CD4-positive, alpha-beta T cell treated with Interleukin-4 for 4 hours (primary cell): ENCODE results near the gene TMEM181.
"Not testable (repeated sequence)": the region's sequence is repeated elsewhere in the genome, so short reads cannot be mapped to it uniquely, and the experiment has no call there.

Source experiments
- DNase-seq: peaks from one replicate; pipeline ENCODE4 v3.0.0-alpha.2; 2020

TMEM181 gene

DNA sequence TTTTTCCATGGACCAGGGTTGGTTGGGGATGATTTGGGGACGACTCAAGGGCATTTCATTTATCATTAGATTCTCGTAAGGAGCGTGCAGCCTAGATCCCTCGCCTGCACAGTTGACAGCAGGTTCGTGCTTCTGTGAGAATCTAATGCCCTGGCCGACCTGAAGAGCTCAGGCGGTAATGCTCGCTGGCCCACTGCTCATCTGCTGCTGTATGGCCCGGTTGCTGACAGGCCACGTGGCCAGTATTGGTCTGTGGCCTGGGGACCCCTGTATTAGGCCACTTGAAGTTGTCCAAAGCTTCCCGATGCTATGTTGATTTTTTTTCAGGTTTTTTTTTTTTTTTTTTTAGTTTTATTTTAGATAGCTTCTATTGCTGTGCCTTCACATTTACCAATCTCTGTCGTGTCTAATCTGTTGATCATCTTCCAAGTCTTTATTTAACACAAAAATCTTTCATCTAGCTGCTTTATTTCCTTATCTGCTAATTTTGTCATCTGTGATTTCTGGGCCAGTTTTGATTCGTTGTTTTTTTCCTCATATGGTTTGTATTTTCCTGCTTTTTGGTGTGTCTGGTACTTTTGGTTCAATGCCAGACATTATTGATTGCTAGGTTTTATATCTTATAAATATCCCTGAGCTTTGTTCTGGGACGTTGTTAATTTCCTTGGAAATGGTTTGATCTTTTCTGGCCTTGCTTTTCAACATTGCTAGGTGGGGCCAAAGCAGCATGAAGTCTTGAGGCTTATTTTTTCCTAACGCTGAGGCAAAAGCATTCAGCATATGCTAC lies 43.6 kb downstream of the TMEM181 start:
- no peak for DNase-seq

DNA sequence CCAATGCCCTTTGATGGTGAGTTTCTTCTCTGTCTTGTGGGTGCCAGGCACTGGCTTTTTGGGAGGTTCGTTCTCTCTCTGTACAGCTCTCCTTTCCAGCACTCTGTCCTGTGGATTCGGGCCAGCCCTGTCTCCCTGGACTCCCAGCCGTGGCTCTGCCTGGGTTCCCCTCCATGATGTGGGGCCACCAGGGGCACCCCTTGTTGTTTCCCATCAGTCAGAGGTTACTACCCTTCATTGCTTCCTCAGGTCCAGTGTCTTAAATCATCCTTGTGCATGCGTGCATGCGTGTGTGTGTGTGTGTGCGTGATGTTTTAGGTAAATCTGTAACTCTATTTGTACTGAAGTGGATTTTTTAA lies 44.1 kb downstream of the TMEM181 start:
- no peak for DNase-seq

DNA sequence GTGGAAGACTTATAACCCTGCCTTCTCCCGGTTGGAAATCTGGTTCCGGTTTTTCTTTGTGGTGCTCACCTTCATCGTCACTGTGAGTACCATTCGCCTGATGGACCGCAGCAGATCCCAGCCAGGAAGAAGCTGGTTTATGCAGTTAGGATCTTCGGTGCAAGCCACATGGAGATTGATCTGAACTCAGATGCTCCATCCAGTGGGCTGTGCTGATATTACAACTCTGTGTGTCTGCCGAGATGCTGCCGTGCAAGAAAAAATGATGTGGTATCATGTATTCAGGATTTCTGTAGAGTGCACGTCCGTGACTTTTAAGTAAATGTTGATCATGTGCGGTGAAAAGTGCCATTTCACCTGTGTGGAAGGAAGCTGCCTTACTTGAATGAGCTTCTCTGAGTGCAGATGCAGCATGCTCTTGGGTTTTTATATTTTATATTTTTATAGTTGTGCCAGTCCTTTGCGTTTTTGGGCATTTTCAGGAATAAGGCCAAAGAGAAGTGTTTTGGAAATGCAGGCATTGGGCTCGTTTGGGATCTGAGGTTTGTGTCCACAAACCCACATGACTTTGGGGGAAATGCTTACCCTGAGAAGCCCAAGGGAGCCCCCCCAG lies 45.5 kb downstream of the TMEM181 start:
- DNase-seq, result peak; percentile 35

DNA sequence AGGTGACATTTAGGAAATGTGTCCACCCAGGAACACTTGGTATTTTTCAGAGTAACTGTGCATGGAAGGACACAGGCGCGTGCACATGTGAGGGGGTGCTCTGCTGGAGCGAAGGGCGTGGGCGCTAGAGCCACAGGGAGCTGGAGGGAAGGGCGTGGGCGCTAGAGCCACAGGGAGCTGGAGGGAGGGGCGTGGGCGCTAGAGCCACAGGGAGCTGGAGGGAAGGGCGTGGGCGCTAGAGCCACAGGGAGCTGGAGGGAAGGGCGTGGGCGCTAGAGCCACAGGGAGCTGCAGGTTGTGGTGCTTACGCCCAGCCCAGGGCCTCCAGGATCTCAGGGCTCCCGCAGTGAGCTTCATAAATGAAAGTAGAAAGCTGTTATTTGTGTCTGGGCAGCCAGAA lies 46.1 kb downstream of the TMEM181 start:
- DNase-seq, result not testable (repeated sequence)

DNA sequence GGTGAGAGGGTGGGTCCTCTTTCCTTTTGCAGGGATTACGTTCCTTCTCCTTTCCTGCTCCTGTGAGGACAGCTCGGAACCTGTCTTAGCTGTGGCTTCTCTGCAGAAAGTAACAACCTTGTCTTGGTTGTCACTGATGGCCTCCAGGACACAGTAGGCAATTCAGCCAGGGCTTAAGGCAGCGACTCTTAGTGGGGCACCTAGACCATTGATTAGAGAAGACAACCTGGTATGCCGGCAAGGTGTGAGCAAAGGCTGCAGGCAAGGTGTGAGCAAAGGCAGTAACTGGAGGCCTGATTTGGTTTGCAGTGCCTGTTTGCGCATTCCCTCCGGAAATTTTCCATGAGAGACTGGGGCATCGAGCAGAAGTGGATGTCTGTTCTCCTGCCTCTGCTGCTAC lies 47.0 kb downstream of the TMEM181 start:
- no peak for DNase-seq

DNA sequence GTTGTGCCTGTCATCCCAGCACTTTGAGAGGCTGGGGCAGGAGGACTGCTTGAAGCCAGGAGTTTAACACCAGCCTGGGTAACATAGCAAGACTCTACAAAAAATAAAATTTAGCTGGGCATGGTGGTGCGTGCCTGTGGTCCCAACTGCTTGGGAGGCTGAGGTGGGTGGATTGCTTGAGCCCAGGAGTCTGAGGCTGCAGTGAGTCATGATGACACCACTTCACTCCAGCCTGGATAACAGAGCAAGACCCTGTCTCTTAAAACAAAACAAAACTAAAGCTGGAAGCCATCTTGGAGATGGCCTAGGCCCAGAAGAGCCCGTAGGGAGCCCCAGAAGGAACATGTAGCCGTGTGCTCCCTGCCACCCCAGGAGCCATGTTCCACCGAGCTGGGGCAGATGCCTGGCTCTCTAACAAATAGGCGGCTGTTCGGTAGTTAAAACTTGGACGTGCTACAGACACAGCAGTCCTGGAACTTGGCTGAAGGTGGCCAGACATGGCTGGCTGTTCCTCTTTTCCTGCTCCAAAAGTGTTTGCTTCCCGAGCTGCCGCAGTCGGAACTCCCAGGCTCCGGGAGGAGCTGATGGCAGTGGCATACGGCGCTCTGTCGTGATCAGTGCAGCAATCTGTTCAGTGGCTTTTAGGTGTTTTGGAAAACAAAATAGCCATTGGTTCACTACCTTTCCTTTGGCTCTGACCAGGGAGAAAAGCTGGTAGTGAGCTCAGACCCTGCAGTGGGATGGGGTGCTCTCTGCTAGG lies 47.7 kb downstream of the TMEM181 start:
- no peak for DNase-seq

DNA sequence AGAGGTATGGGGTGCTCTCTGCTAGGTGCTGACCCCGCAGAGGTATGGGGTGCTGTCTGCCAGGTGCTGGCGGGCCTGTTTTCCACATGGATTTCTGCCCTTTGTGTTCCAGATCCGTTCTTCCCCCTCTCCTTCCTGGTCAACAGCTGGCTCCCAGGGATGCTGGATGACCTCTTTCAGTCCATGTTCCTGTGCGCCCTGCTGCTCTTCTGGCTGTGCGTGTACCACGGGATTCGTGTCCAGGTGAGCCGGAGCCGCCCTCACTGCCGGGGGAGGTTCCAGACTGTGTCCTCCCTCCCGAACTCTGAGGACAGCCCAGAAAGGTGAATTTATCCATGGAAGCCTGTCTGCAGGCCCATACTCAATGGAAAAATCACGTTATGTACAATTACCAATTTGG lies 48.3 kb downstream of the TMEM181 start:
- DNase-seq, result no peak

DNA sequence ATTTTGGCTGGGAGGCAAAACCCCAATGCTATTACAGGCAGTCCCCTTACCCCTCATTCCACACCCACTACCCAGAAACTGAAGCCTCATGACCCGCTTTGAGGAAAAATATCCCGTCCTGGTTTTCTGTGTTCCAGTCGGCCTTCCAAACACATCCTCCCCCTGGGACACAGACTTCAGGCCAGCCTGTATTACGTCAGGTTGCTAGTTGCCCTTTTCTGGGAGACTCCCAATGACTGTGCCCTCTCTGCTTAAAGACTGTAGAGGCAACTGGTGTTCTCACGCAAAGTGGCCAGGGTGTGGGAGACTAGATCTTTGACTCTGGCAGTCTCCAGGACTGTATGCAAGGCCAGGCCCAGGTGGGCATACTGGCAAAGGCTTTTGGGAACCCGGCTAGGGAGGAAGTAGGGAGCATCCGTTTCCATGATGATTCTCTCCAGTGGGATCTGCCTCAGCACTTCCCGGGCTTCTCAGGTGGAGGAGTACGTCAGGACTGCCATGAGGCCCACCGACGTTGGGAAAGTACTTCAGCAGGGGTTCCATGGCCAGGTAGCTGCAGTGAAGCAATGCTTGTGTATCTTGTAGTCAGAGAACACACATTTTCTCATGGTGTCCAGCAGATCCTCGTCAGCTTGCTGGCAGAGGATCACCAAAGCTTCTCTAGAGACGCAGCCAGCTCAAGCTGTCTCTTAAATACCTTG lies 49.7 kb downstream of the TMEM181 start:
- DNase-seq, result no peak

DNA sequence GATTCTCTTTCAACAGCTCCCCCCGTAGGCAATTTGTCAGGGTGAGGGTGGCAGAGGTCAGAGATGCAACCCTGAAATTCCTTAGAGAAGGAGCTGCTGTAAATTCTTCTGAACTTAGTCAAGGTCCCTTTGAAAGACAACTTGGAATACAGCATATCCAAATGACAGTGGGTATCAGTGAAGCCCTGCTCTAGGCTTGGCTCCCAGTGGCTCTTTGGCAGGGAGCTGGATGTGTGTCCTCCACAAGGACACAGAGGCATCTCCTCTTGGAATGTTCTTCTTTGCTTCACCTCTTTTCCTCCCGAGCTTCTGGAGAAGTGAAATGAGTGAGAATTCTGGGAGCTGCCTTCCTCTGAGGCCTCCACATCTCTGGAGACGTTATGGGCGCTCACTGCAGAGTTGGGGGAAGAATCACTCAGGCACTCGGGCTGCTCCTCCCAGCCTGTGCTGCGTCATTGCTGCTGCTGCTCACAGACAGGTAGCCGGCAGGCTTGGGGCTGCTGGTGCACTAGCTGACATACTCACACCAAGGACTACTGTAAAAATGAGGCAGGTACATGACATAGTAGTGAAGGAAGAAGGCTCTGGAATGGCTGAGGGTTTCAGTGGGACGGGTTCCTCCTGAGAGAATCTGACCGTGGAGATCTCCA lies 50.6 kb downstream of the TMEM181 start:
- DNase-seq, result no peak

DNA sequence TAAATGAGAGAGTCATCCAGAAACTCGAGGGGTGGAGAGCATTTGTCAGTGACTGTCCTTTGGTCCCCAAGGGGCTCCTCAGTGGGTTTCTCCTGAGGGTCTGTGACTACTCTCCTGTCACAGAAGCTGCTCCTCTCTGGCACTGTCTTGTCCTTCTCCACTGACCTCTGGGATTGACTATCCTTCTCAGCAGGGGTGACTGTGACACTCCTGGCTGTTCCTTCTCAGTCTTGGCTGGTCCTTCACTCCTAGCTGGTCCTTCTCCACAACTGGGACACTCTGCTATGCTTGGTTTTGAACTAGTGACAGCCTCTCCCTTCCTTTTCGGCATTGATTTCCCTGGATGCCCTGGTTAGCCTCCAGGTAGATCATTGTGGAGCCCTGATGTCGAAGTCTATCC lies 51.1 kb downstream of the TMEM181 start:
- no peak for DNase-seq

DNA sequence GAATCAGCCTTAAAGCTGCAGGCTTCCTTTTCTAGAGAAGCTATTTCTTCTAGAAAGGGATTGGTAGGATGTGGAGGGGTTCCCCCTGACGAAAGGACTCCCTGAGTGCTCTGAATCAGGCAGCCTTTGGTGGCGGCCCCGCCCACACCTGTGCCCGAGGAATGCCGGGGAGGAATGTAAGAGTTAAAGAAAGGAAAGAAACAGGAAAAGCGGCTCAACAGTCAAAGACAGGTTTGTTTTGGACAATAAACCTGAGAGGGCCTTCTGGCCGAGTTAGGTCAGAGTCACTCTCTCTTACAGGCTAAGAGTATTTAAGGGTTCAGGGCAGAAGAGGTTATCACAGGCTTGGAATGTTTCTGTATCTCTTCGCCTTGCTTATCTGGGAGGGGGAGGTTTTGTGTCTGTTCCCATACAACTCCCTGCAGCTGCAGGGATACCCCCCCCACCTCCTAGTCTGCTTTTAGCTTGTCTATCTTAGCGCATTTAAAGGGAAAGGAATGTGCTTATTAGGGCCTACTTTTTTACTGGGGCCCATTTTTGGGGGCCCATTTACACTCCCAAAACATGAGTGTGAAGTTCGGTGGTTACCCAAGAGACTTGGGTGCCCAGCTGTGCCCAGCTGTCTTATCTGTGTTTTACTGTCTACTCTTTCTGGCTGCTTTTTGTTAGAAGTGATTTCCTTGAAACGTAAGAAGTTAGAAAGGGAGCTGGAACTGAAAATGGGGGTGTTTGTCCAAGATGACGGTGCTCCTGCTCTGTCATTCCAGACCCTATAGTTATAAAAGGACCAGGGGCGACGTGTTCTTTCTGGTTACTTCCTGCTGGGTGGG lies 51.9 kb downstream of the TMEM181 start:
- DNase-seq, result no peak

DNA sequence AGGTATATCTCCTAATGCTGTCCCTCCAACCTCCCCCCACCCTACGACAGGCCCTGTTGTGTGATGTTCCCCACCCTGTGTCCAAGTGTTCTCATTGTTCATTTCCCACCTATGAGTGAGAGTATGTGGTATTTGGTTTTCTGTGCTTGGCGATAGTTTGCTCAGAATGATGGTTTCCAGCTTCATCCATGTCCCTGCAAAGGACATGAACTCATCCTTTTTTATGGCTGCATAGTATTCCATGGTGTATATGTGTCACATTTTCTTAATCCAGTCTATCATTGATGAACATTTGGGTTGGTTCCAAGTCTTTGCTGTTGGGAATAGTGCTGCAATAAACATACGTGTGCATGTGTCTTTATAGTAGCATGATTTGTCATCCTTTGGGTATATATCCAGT lies 54.7 kb downstream of the TMEM181 start:
- not testable (repeated sequence) for DNase-seq

DNA sequence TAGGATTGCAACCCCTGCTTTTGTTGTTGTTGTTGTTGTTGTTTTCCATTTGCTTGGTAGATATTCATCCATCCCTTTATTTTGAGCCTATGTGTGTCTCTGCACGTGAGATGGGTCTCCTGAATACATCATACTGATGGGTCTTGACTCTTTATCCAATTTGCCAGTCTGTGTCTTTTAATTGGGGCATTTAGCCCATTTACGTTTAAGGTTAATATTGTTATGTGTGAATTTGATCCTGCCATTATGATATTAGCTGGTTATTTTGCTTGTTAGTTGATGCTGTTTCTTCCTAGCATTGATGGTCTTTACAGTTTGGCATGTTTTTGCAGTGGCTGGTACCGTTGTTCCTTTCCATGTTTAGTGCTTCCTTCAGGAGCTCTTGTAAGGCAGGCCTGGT lies 58.4 kb downstream of the TMEM181 start:
- DNase-seq, result not testable (repeated sequence)

DNA sequence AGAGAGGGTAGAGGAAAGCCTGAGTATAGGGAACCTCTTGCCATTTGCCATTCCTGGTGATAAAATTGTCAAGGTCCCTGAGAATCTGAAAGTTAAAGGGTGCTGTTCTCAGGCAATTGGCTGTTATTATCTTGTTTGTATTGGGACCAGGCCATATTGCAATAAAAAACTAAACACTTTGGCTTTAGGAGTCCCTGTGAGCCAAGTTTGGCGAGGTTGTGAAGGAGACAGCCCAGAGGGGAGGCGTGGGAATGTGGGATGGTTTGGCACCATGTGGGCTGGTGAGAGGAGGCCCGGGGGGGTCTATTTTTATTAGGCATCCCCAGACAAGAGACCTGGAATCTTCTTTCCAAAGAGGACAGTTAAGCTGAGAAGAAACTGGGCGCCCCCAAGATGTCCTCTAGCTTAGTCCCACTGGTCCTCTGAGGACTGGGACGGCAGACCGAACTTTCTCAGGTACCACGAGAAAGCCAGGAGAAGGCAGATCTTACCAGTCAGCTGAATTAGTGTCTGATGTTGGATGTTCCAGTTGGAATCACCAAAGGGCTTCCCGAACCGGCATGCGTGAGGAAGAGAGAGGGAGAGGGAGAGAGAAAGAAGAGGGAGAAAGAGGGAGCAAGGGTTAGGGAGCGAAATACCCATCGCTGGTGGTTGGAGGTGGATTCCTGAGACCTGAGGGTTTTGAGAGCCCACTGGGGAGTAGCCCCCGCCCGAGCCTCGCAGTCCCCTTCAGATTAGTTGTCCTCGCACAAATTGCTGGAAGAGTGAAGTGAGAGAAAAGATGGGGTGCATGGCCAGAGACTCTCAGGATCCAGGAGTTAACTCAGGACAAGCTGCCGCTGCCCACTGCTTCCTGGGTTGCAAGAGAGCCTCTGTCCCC lies 60.3 kb downstream of the TMEM181 start:
- no peak for DNase-seq

DNA sequence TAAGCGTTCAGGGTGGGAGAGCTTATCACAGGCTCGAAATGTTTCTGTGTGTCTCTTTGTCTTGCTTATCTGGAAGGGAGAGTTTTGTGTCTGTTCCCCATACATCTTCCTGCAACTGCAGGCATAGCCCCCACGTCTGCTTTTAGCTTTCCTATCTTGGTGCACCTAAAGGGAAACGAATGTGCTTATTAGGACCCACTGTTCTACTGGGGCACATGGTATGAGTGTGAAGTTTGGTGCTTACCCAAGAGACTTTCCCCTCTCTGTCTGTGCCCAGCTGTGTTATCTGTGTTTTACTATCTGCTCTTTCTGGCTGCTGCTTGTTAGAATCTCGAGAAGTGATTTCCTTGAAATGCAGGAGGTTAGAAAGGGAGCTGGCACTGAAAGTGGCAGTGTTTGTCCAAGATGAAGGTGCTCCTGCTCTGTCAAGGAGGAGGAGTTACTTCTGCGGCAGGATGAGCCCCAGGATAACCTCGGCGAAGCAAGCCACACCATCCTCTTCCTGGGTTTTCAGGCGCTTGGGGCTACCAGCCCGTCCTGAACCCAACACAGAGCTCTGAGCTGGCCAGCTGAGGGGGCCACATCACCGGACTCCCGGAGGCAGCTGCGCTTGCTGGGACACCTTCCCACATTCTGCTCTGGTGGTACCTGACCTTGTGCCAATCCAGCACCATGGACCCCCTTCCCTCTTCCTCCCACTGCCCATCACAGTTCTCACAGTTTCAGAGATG lies 61.2 kb downstream of the TMEM181 start:
- DNase-seq, result no peak

DNA sequence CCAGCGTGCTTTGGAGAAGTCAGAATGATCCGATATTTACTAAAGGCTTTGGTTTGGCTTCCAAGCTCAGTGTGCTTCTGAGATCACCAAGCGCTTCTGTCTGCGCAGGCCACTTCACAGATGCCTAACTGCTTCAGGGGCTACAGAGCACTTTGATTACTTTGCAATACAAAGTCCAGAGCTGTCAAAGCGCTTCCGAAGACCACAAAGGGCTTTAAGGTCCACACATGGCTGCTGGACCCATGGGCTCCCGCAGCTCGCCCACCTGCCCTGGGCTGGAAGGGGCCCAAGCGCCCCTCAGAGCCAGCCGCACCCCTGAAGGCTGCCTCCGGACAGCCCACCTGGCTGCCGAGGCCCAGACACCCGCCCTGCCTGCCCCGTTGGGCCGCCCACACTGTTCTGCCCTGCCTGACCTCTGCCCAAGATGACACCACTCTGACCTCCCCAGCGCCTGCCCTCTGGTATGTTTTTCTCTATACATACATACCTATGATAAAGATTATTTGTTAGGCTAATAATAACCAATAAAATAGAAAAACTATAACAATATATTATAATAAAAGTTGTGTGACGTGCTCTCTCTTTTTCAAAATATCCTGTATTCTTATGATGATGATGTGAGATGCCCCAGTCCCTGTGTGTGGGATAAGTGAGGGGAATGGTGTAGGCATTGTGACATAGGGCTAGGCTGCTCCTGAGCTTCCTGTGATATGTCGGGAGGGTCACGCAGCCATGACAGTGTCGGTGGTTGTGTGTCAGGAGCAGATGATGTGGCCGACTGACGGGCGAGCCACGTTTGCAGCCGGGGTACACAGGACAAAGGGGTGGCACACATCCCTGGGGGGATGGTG lies 62.0 kb downstream of the TMEM181 start:
- DNase-seq, result no peak

DNA sequence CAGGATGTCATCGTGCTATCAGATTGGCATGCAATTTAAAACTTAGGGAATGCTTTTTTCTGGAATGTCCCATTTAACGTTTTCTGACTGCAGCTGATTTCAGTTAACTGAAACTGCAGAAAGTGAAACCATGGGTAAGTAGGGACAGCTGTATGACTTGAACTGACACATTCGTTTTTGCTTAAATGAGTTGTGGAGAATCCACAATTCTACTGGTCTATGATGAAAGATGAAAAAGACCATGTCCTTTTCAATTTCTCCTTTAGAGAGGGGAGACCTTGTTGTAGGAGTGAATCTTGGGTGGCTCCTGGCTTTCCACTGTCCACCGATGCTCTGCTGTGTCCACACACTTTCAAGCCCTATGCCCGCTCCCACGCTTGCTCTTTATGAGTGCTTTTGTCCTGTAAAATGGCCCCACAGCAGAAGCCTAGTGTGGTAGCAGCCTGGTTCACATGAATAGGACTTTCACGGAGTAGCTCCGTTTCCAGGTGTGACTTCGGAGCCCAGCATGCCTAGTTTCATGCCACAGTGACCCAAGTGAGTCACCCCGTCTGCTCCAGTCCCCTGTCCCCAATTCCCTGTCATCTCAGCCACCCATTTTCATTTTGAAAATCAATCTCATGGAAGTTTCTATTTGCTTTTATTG lies 62.8 kb downstream of the TMEM181 start:
- DNase-seq, result no peak
